Suprapubic skin (tissue), 4 donors: ENCODE measurements around the gene MIPEP. TPM values are rescaled to one million over a fixed set of nuclear protein-coding genes. Genes with fewer than 3 reads are reported as not detected.

ENCODE experiments used
- DNase-seq, 2 donors: peaks; one replicate each; pipeline ENCODE4 v3.0.0-alpha.2; 2019; ENCODE audit warnings: low spot score in 2 of 2
- H3K27ac ChIP-seq: fragments of 200-600 bp; sonication (generic); one replicate; pipeline ENCODE4 v1.5.1; 2019
- H3K27me3 ChIP-seq: fragments of 200-600 bp; sonication (generic); one replicate; pipeline ENCODE4 v1.5.1; 2019
- H3K36me3 ChIP-seq: fragments of 200-600 bp; sonication (generic); one replicate; pipeline ENCODE4 v1.5.1; 2019
- H3K4me1 ChIP-seq: fragments of 200-600 bp; sonication (generic); one replicate; pipeline ENCODE4 v1.5.1; 2019
- H3K4me3 ChIP-seq: fragments of 200-600 bp; sonication (generic); one replicate; pipeline ENCODE4 v1.5.1; 2019; ENCODE audit warnings: mild to moderate bottlenecking
- H3K9me3 ChIP-seq: fragments of 200-600 bp; sonication (generic); one replicate; pipeline ENCODE4 v1.5.1; 2019
- EP300 ChIP-seq: sonication (generic); formaldehyde crosslinking; IDR thresholded peaks from one replicate; pipeline ENCODE4 v1.6.1; 2017; ENCODE audit warnings: antibody characterized with exemption
- POLR2A ChIP-seq, 2 donors: fragments of 450-650 bp; IDR thresholded peaks; one replicate each; pipeline ENCODE4 v1.6.1; 2017; ENCODE audit warnings: antibody characterized with exemption in 2 of 2, mild to moderate bottlenecking in 2 of 2, moderate library complexity in 2 of 2
- POLR2AphosphoS5 ChIP-seq, 3 donors: sonication (generic); formaldehyde crosslinking; IDR thresholded peaks; one replicate each; pipeline ENCODE4 v1.6.1; 2017; ENCODE audit warnings: antibody characterized with exemption in 3 of 3
- WGBS: methylation state at CpG from one replicate; pipeline ENCODE4 v1.1.5; 2018; 5-methylcytosine and 5-hydroxymethylcytosine counted together
- total RNA-seq, 4 donors: library from RNA; depleted of rRNA; stranded (reverse); fragments of >200 nt; gene quantifications; one replicate each; pipeline ENCODE4 v1.1.0, GENCODE V29; 2016
- TF ChIP-seq, protein P1 (sequence below), 2 donors: fragments of 200-600 bp in 1 of 2; fragments of 450-650 bp in 1 of 2; sonication (generic) in 1 of 2; IDR thresholded peaks; one replicate each; pipeline ENCODE4 v1.5.1; 2016 to 2019; ENCODE audit warnings: antibody characterized with exemption in 2 of 2, mild to moderate bottlenecking in 1 of 2, moderate library complexity in 1 of 2

MIPEP gene
- total RNA-seq, 4 donors from 2014 or later: 26.3 to 51.4 (median 37.6) TPM

DNA sequence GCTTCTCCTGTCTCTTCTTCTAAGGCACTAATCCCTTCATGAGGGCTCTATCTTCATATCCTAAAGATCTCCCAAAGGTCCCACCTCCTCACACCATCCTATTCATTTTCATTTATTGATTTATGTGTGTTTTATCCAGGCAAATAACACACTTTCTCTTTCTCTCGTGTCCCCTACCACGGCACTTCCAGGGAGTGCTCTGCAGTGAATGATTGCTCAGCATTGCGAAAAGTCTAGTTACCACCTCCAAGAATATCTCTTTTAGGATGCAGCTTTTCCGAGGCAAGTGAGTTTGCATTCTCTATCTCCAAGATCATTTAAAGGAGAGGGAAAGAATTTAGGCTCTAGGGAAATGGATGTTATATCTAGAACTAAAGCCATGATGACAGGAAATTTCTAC lies 101.7 kb downstream of the MIPEP start:
- no peak for DNase-seq
- TF ChIP-seq, protein P1, sequence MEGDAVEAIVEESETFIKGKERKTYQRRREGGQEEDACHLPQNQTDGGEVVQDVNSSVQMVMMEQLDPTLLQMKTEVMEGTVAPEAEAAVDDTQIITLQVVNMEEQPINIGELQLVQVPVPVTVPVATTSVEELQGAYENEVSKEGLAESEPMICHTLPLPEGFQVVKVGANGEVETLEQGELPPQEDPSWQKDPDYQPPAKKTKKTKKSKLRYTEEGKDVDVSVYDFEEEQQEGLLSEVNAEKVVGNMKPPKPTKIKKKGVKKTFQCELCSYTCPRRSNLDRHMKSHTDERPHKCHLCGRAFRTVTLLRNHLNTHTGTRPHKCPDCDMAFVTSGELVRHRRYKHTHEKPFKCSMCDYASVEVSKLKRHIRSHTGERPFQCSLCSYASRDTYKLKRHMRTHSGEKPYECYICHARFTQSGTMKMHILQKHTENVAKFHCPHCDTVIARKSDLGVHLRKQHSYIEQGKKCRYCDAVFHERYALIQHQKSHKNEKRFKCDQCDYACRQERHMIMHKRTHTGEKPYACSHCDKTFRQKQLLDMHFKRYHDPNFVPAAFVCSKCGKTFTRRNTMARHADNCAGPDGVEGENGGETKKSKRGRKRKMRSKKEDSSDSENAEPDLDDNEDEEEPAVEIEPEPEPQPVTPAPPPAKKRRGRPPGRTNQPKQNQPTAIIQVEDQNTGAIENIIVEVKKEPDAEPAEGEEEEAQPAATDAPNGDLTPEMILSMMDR (IDR thresholded peaks at IDR 0.05): no peak
- no peak for TF ChIP-seq POLR2A (IDR thresholded peaks at IDR 0.05)
- 73% methylated on average over 4 of the region's 4 CpGs for WGBS
- Histone ChIP-seq H3K27me3 (no peaks in the 10 kb centered on the region), H3K27ac (no peak overlapping the region), H3K36me3 (no peaks in the 10 kb centered on the region), H3K4me3 (no peak overlapping the region), H3K9me3 (no peaks in the 10 kb centered on the region), H3K4me1 (peaks cover 23% of the 10 kb centered on the region)

DNA sequence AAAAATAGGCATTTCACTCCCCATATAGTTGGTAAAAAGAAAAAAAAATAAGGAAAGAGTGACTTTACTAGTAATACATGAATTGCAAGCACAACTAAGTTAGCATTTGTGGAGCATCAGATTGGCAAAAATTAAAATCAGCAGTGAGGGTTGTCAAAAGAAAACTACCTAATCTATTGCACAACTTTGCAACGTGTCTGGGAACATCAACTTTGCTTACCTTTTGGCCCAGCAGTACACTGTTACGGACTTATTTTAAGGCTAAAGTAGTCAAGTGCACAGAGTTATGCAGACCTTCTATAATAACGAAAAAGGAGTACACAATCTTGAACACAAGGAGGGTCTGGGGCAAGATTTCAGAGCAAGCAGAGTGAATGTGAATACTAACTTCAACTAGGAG lies 102.6 kb downstream of the MIPEP start:
- H3K4me3 ChIP-seq: no peak overlapping the region
- TF ChIP-seq POLR2A (IDR thresholded peaks at IDR 0.05) (no peak), POLR2AphosphoS5 (IDR thresholded peaks at IDR 0.05) (no peak), EP300 (no peak)
- TF ChIP-seq, protein P1 (IDR thresholded peaks at IDR 0.05): no peak
- no peaks in the 10 kb centered on the region for H3K9me3 ChIP-seq
- H3K27ac ChIP-seq: no peak overlapping the region
- no peak for DNase-seq
- H3K4me1 ChIP-seq: peaks cover 23% of the 10 kb centered on the region
- 71% methylated on average over 3 of the region's 3 CpGs for WGBS
- H3K27me3 ChIP-seq: no peaks in the 10 kb centered on the region
- no peaks in the 10 kb centered on the region for H3K36me3 ChIP-seq

DNA sequence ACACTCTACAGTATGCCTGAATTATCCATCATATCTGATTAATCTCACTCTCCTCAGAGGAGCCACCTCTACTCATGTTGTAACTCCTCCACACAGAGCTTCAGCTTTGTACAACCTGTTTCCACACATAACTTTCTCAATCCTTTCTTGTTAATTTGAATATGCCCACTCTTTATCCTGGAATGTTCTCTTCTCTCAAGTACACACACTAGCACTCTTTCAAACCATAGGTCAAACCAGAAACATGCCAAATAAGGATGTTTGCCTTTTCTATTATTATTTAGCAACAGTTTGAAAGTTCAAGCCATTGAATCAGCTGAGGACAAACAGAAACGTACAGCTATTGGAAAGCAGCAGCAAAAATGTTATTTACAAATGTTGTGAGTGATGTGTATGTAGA lies 110.3 kb downstream of the MIPEP start:
- Histone ChIP-seq H3K27ac (no peak overlapping the region), H3K36me3 (no peaks in the 10 kb centered on the region), H3K4me3 (no peak overlapping the region), H3K27me3 (no peaks in the 10 kb centered on the region), H3K9me3 (no peaks in the 10 kb centered on the region), H3K4me1 (no peaks in the 10 kb centered on the region)
- no peak for DNase-seq
- TF ChIP-seq POLR2A (IDR thresholded peaks at IDR 0.05): no peak
- 82% methylated on average over 1 of the region's 1 CpG for WGBS

DNA sequence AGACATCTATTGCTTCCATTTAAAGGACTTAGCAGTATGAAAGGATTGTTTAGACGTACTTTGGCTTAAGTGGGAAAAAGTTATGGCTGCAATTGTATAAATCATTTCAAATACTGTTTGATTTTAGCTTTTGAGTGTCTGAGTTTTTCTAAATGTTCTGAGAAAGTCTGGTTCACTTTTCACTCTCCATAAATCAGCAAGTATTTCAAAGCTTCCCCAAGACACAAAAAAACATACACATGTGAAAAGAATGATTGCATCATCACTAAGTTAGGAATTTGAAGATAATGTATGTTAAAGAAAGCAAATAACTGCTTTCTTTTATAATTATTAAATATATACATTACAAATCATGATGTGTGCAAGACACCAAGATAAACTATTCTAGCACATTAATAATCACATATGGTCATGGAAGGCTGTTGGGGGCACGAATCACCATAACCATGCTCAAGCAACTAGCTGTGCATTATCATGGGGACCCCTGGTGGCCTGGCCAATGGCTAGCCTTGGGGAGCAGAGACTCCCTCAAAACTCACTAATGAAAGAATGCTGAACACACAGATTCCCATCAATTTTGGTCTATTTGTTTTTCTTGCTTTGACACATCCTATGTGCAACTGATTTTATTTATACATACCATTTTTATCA lies 111.1 kb downstream of the MIPEP start:
- WGBS: 47% methylated on average over 2 of the region's 2 CpGs
- TF ChIP-seq POLR2AphosphoS5 (IDR thresholded peaks at IDR 0.05) (no peak), POLR2A (IDR thresholded peaks at IDR 0.05) (no peak), EP300 (no peak)
- TF ChIP-seq, protein P1 (IDR thresholded peaks at IDR 0.05): no peak

DNA sequence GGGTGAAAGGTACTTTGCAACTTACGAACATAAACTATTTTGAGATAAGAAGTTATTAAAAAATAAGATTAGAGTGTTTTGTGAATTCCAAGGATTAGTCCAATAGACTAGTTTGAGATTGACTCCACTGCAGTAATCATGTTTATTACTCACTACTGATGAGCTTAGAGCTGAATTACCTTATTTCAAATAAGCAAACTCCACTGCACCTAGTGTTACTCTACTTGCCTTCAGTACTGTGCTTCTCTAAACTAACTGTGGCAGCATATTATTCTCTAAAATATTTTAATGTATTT lies 111.7 kb downstream of the MIPEP start:
- no peaks in the 10 kb centered on the region for H3K9me3 ChIP-seq
- 72% methylated on average over 1 of the region's 1 CpG for WGBS
- H3K27me3 ChIP-seq: no peaks in the 10 kb centered on the region
- no peaks in the 10 kb centered on the region for H3K36me3 ChIP-seq
- no peaks in the 10 kb centered on the region for H3K4me1 ChIP-seq
- H3K27ac ChIP-seq: no peak overlapping the region
- no peak for DNase-seq
- TF ChIP-seq POLR2A (IDR thresholded peaks at IDR 0.05): no peak
- TF ChIP-seq, protein P1 (IDR thresholded peaks at IDR 0.05): no peak
- TF ChIP-seq EP300: no peak
- no peak for TF ChIP-seq POLR2AphosphoS5 (IDR thresholded peaks at IDR 0.05)
- no peak overlapping the region for H3K4me3 ChIP-seq

More for the DNA sequence above, 111.1 kb downstream of the MIPEP start:
- DNase-seq: no peak
- Histone ChIP-seq H3K27ac (no peak overlapping the region), H3K4me3 (no peak overlapping the region), H3K27me3 (no peaks in the 10 kb centered on the region), H3K36me3 (no peaks in the 10 kb centered on the region), H3K9me3 (no peaks in the 10 kb centered on the region), H3K4me1 (no peaks in the 10 kb centered on the region)
